GM10248 (cell line): ENCODE measurements around the gene CCDC88B.
"Not testable (repeated sequence)": the region's sequence is repeated elsewhere in the genome, so short reads cannot be mapped to it uniquely, and the experiment has no call there.

ENCODE experiments used
- CTCF ChIA-PET: fragments of 300-600 bp; sonication (Branson Sonifier 250); formaldehyde crosslinking; extraction: SDS; loops from one replicate; lab custom pipeline; 2021; ENCODE audit warnings: antibody characterized with exemption; lab: Yijun Ruan, JAX
- POLR2A ChIA-PET: fragments of 350-650 bp; sonication (Branson Sonifier 250); formaldehyde crosslinking; extraction: SDS; loops from one replicate; lab custom pipeline; 2020; ENCODE audit warnings: antibody characterized with exemption; lab: Yijun Ruan, JAX
- DNase-seq: peaks from one replicate; pipeline ENCODE4 v3.0.0; 2012; ENCODE audit errors: extremely low spot score
- TF ChIP-seq, protein P1 (sequence below): IDR thresholded peaks from 2 replicates; pipeline ENCODE4 v1.5.1; 2012; ENCODE audit warnings: mild to moderate bottlenecking, low read depth; ENCODE audit errors: extremely low read depth, missing control alignments, control extremely low read depth

The CCDC88B gene

DNA sequence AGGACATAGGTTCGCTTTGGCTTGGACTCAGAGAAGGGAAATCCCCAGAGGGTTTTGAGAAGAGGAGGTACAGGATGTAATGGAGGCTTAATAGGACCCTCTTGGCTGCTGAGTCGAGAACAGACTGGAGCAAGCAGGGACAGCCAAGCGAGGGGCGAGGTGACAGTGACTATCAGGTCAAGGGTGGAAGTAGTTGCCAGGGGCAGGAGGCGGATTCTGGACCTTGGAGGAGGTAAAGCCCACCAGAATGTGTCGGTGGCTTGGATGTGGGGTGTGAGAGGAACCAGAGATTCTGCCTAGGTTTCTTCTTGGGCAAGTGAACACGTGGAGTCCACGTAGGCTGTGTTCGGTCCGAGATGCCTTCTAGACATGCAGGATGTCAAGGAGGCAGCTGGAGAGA lies 27.1 kb upstream of the CCDC88B start:
- CTCF ChIA-PET, result interaction anchor here (1.0 to 2.7 kb wide), 5 partner anchors 9 to 44 kb away, joined by 3 to 16 read pairs (median 7); no protein-coding TSS in a partner anchor
- TF ChIP-seq, protein P1, sequence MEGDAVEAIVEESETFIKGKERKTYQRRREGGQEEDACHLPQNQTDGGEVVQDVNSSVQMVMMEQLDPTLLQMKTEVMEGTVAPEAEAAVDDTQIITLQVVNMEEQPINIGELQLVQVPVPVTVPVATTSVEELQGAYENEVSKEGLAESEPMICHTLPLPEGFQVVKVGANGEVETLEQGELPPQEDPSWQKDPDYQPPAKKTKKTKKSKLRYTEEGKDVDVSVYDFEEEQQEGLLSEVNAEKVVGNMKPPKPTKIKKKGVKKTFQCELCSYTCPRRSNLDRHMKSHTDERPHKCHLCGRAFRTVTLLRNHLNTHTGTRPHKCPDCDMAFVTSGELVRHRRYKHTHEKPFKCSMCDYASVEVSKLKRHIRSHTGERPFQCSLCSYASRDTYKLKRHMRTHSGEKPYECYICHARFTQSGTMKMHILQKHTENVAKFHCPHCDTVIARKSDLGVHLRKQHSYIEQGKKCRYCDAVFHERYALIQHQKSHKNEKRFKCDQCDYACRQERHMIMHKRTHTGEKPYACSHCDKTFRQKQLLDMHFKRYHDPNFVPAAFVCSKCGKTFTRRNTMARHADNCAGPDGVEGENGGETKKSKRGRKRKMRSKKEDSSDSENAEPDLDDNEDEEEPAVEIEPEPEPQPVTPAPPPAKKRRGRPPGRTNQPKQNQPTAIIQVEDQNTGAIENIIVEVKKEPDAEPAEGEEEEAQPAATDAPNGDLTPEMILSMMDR, result no peak
- POLR2A ChIA-PET, result interaction anchor here (0.9 kb wide), 2 partner anchors 42 to 72 kb away, joined by 3 to 8 read pairs; partner anchors contain the start of gene FKBP2
- DNase-seq, result no peak

DNA sequence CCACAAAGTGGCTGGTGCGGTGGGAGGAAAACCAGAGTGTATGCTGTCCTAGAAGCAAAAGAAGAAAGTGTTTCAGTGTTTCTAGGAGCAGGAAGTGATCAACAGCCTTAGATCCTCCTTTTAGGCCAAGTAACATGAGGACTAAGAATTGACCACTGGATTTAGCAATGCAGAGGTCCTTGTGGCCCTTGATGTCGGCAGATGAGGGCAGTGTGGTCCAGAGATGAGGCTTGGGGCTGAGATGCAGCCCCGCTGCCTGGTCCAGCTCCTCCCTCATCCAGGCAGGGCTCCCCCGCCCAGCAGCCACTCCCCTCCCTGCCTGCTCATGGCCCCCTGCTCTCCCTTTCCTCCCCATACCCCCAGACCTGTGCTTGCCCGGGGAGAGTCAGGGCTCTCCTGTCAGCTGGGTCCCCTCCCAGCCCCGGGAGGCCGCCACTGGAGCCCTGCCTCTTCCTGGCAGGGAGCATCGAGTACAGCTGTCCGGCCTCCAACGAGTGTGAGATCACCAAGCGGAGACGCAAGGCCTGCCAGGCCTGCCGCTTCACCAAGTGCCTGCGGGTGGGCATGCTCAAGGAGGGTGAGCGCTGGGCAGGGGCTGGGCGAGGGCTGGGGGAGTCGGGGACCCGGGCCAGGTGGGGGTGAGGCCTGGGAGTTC lies 26.4 kb upstream of the CCDC88B start:
- no peak for DNase-seq
- ChIA-PET CTCF (interaction anchor here (1.0 to 2.7 kb wide), 4 partner anchors 9 to 44 kb away, joined by 3 to 16 read pairs (median 8); no protein-coding TSS in a partner anchor), POLR2A (interaction anchor here (0.9 kb wide), 2 partner anchors 41 to 72 kb away, joined by 3 to 8 read pairs; partner anchors contain the start of gene FKBP2)
- TF ChIP-seq, protein P1, result no peak

DNA sequence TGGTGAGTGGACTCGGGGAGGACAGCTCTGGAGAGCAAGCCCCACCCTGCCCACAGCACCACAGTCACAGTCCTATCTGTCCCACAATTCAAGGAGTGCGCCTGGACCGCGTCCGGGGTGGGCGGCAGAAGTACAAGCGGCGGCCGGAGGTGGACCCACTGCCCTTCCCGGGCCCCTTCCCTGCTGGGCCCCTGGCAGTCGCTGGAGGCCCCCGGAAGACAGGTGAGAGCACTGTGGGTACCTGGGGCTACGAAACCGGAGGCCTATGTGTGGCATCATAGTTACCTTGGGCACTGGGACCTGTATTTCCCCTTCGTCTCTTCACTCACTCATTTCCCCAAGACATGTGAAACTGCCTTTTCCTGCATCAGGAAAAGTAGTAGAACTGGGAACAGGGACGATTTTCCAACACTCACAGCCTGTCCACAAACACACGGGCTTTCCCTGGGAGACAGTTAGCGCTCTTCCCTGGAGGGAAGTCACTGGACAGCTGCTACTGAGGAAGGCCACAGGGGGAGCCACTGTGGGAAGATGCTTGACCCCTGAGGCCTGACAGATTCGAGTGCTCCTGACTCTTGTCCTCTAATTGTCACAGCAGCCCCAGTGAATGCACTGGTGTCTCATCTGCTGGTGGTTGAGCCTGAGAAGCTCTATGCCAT lies 25.7 kb upstream of the CCDC88B start:
- no peak for DNase-seq
- TF ChIP-seq, protein P1, result no peak
- POLR2A ChIA-PET, result no interaction called here
- CTCF ChIA-PET, result interaction anchor here (0.9 to 4.1 kb wide), 3 partner anchors 10 to 63 kb away, joined by 3 to 28 read pairs (median 16); partner anchors contain the start of gene ESRRA

DNA sequence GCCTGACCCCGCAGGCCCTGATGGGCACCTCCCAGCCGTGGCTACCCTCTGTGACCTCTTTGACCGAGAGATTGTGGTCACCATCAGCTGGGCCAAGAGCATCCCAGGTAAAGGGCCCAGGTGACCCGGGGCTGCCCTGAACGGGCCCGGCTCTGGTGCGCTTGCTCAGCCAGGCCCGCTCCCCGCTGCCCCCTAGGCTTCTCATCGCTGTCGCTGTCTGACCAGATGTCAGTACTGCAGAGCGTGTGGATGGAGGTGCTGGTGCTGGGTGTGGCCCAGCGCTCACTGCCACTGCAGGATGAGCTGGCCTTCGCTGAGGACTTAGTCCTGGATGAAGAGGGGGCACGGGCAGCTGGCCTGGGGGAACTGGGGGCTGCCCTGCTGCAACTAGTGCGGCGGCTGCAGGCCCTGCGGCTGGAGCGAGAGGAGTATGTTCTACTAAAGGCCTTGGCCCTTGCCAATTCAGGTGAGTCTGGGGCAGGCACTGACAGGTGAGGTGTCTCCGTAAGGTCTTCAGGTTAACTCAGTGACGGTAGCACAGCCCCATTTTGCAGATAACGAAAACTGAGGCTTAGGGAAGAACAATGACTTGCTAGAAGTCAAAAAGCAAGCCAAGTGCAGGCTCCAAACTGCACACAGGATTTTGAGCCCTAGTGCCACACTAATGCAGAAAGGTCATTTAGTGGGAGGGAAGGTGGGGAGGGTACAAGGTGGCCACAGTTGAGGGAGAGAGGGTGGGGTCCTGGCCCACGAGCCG lies 25.0 kb upstream of the CCDC88B start:
- CTCF ChIA-PET, result interaction anchor here (0.9 to 4.1 kb wide), 2 partner anchors 11 to 64 kb away, joined by 3 to 28 read pairs; partner anchors contain the start of gene ESRRA
- TF ChIP-seq, protein P1, result no peak
- POLR2A ChIA-PET, result interaction anchor here (0.6 kb wide), 1 partner anchor 10 kb away, joined by 6 read pairs; no protein-coding TSS in a partner anchor
- no peak for DNase-seq

DNA sequence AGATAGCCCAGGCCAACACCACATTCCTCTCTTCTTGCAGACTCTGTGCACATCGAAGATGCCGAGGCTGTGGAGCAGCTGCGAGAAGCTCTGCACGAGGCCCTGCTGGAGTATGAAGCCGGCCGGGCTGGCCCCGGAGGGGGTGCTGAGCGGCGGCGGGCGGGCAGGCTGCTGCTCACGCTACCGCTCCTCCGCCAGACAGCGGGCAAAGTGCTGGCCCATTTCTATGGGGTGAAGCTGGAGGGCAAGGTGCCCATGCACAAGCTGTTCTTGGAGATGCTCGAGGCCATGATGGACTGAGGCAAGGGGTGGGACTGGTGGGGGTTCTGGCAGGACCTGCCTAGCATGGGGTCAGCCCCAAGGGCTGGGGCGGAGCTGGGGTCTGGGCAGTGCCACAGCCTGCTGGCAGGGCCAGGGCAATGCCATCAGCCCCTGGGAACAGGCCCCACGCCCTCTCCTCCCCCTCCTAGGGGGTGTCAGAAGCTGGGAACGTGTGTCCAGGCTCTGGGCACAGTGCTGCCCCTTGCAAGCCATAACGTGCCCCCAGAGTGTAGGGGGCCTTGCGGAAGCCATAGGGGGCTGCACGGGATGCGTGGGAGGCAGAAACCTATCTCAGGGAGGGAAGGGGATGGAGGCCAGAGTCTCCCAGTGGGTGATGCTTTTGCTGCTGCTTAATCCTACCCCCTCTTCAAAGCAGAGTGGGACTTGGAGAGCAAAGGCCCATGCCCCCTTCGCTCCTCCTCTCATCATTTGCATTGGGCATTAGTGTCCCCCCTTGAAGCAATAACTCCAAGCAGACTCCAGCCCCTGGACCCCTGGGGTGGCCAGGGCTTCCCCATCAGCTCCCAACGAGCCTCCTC lies 24.1 kb upstream of the CCDC88B start:
- CTCF ChIA-PET, result interaction anchor here (1.4 to 4.5 kb wide), 4 partner anchors 9 to 39 kb away, joined by 4 to 71 read pairs (median 20); partner anchors contain the start of gene ESRRA
- not testable (repeated sequence) for DNase-seq
- POLR2A ChIA-PET, result interaction anchor here (0.6 kb wide), 1 partner anchor 9 kb away, joined by 6 read pairs; no protein-coding TSS in a partner anchor

DNA sequence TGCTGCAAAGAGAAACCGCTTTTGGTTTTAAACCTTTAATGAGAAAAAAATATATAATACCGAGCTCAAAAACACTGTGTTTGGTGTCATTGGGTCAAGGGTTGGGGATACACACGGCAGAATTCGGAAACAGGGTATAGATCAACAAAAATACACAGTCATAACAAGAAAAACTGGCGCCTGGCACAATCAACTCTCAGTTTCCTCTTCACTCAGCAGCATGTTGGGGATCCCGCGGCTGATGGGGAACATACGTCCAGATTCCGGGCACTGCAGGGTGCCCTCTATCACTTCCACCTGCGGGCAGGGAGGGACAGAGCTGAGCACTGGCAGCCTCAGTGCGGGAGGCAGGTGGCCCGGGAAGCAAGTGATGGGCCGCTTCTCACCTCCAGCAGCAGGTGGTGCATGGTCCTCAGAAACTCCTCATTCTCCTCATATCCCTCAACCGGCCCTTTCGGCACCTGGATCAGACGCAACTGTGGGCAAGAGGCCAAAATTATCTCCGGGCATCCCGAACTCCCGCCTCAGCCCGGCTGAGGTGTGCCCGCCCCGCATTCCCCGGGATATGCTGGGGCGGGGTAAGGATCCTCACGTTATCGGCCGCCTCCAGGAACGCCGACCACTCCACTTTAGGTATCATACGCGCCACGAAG lies 23.2 kb upstream of the CCDC88B start:
- no peak for DNase-seq
- CTCF ChIA-PET, result interaction anchor here (1.2 to 4.5 kb wide), 12 partner anchors 9 to 45 kb away, joined by 4 to 71 read pairs (median 10); partner anchors contain the start of genes ESRRA and RPS6KA4
- TF ChIP-seq, protein P1, result no peak
- POLR2A ChIA-PET, result interaction anchor here (0.8 to 2.2 kb wide), 10 partner anchors 9 to 131 kb away, joined by 3 to 18 read pairs (median 7); partner anchors contain the start of genes ESRRA, FKBP2 and STIP1
